NOMO-1 treated with DMSO at 0.1 percent for 48 hours (cell line): ENCODE results near the gene PRR22.

ENCODE experiments used
- DNase-seq: peaks from one replicate; lab custom pipeline; 2025; ENCODE audit not compliant: unreplicated experiment; lab: John Stamatoyannopoulos, UW

Gene PRR22

DNA sequence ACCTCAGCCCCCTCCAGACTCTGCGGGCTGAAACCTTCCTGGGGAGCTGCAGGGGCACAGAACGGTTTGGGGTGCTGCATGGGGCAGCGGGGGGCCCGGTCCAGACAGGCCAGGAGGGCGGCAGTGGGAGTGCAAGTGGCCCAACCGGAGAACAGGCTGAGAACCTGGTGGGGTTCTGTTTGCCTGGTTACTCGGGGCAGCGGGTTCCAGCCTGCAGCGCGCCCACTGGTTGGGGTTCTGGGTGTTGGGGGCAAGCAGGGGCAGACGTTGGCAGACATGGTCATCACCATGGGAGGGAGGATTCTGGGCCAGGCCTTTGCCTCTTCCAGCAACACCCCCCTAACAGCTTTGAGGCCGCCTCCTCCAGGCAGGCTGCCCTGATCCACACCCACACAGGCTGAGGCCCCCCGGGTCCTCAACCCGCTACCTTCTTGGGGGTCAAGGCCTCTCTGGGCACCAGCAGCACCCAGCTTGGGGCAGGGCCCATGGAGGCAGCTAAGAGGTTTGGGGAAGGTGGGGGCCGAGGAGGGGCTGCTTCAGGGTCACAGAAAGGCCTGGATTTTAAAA is at the start of gene PRR22:
TSS of gene PRR22 (minus strand) at position 166 of the 567 bp plus-strand sequence. CDS start at position 80, 86 bp downstream.
- DNase-seq: no peak

DNA sequence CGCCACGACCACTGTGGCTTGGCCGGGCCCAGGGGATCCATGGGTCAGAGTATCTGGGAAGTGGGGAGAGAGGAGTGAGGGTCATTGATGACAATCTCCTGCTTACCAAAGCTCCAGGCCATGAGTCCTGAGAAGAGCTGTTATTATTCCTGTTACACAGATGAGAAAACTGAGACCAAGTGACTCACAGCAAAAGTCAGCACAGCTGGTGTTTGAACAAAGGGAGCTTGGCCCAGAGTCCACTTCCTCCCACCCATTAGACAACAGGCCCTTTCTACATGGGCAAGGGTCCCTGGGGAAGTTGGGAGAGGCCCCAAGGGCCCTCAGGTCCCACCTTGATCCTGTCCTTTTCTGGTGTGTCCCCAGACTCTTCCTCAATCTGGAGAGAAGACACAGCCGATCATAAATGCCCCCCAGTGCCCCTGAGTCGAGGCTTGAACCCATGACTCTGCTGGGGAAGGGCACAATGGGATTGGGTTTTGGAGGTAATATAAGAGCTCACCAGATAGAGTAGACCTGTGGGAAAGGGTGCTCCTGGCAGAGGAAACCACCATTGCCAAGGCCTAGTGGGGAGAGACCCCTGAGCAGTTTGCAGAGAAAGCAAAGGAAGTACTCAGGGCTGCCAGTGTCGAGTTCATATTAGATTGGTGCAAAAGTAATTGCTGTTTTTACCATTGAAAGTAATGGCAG is 48.1 kb upstream of the PRR22 start:
- no peak for DNase-seq

DNA sequence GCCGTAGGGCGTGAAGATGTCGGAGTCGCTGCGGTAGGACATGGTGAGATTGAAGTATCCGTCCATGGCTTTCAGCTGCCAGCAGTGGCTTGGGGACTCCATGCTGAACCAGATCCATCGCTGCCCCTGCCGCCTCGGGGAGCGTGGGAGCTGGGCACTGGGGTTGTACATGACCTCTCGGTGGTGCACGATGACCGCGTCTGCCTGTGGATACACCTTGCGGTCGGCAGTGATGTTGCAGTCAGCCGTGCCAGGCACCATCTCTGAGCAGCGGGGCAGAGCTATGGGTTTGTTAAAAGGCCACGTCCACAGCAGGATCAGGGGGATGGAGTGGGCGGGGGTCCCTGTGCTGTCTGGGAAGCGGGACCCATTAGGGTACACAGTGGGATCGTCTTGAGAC is 47.5 kb upstream of the PRR22 start:
- DNase-seq: no peak

DNA sequence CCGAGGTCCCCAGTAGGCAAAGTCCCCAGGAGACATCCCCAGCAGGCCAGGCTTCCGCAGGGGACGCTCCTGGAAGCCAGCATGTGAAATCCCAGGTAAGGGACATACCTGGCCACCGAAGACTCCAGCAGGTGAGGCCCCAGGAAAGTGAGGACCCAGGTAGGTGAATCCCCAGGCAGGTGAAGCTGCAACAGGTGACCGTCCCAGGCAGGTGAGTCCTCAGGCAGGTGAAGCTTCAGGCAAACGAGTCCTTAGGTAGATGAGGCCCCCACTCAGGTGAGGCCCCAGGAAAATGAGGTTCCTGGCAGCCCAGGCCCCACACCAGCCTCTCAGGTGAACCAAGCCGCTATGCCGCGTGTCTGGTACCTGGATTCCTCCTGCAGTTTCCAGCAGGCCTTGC is 46.6 kb upstream of the PRR22 start:
- DNase-seq: no peak

GRCh38 chr19:5829567-5830310 is 45.2 kb upstream of the PRR22 start:
- DNase-seq: no peak

DNA sequence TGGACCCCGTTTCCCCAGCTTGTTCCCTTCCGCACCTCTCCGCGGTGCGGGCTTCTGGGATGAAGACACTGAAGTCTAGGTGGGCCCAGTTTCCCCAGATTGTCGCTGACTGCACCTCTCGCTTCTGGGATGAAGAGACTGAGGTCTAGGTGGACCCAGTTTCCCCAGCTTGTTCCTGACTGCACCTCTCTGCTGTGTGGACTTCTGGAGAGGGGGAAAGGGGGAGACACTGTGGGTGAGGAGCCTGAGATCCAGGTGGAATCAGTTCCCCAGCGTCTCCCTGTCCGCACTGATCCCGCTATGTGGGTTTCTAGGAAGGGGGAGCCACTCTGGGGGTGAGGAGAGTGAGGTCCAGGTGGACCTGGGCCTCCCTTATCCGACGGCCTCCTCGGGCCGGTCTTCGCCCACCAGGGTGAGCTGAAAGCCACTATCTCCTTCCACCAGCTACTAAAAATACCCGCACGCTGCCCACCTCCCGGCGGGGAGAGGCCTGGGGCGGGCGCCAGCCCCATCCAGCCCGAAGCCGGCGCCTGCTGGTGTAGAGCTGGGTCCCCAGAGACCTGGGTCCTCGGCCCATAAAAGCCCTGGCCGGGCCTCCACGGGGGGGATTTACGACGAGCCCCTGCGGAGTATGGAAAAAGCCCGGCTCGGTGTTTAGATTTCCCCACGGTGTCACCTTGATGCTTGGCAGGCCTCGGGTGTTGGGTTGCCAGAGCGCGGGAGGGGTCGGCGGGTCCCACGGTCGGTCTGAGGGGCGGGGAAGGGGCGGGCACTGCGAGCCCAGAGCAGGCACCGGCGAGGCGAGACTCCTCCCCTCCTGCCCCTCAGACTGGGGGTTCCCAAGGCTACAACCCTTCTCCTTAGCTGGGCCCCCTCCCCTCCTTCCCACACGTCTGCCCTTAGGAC is 44.4 kb upstream of the PRR22 start:
- DNase-seq: no peak

- DNase-seq: peak; percentile 95
Measured at GRCh38 chr19:5827891-5828660, 43.5 kb upstream of the PRR22 start.

GRCh38 chr19:5827342-5827890 is 42.9 kb upstream of the PRR22 start:
- no peak for DNase-seq

GRCh38 chr19:5826531-5827341 is 42.2 kb upstream of the PRR22 start:
- DNase-seq: peak; percentile 23

GRCh38 chr19:5825178-5825577 is 40.6 kb upstream of the PRR22 start:
- DNase-seq: no peak

- no peak for DNase-seq
Measured at GRCh38 chr19:5824751-5825150, 40.2 kb upstream of the PRR22 start.

DNA sequence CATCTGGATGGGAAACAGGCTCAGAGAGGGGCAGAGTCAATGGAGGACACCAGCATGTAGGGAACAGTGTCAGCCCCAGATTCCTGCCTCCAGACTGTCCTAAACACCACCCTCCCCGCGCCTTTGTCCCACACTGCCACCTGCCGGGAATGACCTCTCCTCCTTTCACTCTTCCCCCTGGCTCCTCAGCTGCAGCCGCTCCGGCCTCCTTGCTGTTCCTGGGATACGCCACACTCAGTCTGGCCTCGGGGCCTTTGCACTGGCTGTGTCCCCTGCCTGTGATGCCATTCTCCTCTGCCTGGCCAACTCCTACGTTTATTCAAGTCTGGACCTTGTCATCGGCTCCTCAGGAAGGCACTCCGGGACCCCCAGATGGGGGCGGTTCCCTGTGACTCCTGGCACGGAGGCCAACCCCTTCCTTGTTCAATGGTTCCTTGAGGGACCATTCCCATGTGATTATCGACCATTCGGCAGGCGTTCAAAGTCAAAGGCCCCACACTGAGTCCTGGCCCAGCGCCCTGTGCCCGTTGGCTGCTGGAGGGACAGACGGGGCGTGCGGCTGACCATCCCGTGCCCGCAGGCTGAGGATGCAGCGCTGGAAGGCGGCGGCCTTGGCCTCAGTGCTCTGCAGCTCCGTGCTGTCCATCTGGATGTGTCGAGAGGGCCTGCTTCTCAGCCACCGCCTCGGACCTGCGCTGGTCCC is 39.2 kb upstream of the PRR22 start:
- DNase-seq: no peak

GRCh38 chr19:5822181-5822844 is 37.8 kb upstream of the PRR22 start:
- DNase-seq: no peak

- DNase-seq: no peak
Measured at GRCh38 chr19:5821521-5822180, 37.1 kb upstream of the PRR22 start.

DNA sequence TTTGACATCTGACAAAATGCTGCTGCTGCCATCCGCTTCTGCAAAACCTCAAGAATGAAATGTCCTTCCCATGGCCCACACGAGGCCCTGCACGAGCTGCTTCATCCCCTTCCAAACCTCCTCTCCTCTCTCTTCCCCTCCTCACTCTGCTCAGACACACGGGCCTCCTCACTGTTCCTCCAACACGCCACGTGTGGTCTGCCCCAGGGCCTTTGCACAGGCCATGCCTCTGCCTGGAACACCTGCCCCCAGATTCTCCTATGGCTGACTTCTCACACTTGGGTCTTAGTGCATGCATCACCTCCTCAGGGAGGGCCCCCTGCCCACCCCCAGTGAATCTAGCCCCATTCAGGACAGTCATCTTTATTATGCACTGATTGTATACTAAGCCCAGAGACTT is 36.2 kb upstream of the PRR22 start:
- no peak for DNase-seq

DNA sequence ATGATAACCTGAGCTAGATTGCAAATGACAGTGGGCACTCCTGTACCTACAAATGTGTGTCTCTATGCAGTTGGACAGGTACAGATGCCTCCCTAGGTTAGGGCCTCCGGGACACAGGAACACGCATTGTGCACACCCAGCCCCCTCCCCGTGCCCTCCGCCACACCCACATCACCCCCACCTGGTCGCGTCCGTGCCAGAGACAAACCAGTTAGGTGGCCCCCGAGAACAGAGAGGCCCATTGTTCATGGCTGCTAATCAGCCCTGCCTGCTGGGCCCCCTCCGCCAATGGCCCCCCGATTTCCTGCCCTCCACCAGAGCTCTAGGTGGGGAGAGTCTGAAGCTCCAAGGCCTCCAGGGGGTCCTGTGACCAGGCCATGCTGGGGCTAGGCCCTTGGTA is 34.0 kb upstream of the PRR22 start:
- DNase-seq: no peak

- no peak for DNase-seq
Measured at GRCh38 chr19:5817218-5817617, 32.7 kb upstream of the PRR22 start.

DNA sequence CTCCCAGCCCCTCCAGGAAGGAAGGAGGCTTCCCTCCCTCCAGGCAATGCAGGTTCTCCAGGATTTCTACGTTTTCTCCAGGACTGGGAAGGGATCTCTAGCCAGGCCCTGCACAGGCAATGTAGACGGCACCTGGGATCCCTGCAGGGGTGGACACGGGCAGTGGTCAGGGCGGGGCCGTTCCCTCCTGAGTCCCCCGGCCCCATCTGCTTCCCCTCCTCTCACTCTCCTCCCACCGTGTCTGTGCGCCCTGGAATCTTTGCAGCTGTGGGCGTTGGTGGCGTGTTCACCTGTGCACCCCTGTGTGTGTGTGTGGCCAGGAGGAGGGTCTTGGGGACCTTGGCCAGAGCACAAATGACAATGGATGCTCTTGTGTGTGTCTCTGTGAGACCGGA is 30.3 kb upstream of the PRR22 start:
- no peak for DNase-seq
